Trophoblast cell (in vitro differentiated cells and primary cell): ENCODE measurements around the gene YWHAH.

Experiments
- DNase-seq, 2 donors: peaks; one replicate each; pipeline ENCODE4 v3.0.0-alpha.2; 2016
- H2AFZ ChIP-seq: 2 replicates; pipeline ENCODE4 v1.6.1; 2013; ENCODE audit warnings: low read length, moderate library complexity, mild to moderate bottlenecking; ENCODE audit not compliant: insufficient read depth, poor library complexity
- H2AK5ac ChIP-seq: 2 replicates; pipeline ENCODE4 v1.6.1; 2013; ENCODE audit warnings: mild to moderate bottlenecking, low read length
- H2BK120ac ChIP-seq: 2 replicates; pipeline ENCODE4 v1.6.1; 2013; ENCODE audit warnings: low read length, mild to moderate bottlenecking, moderate library complexity; ENCODE audit not compliant: insufficient read depth, poor library complexity
- H2BK12ac ChIP-seq: 2 replicates; pipeline ENCODE4 v1.6.1; 2013; ENCODE audit warnings: mild to moderate bottlenecking, low read length, moderate library complexity
- H2BK5ac ChIP-seq: 2 replicates; pipeline ENCODE4 v1.6.1; 2013; ENCODE audit warnings: low read length, low read depth, moderate library complexity, mild to moderate bottlenecking; ENCODE audit not compliant: poor library complexity
- H3K14ac ChIP-seq: 2 replicates; pipeline ENCODE4 v1.6.1; 2013; ENCODE audit warnings: mild to moderate bottlenecking, low read length
- H3K18ac ChIP-seq: 2 replicates; pipeline ENCODE4 v1.6.1; 2013; ENCODE audit warnings: mild to moderate bottlenecking, low read length
- H3K23ac ChIP-seq: 2 replicates; pipeline ENCODE4 v1.6.1; 2013; ENCODE audit warnings: low read length
- H3K27ac ChIP-seq: 2 replicates; pipeline ENCODE4 v1.5.1; 2013; ENCODE audit warnings: low read depth, mild to moderate bottlenecking, inconsistent platforms, low read length, moderate library complexity
- H3K27me3 ChIP-seq: 2 replicates; pipeline ENCODE4 v1.6.1; 2013; ENCODE audit warnings: inconsistent platforms, mild to moderate bottlenecking, low read length, moderate library complexity; ENCODE audit not compliant: insufficient read depth
- H3K36me3 ChIP-seq, 2 experiments: 1 replicate in 1 of 2; 2 replicates in 1 of 2; pipeline ENCODE4 v1.6.1; 2013; ENCODE audit warnings: low read length in 2 of 2, mild to moderate bottlenecking in 2 of 2, moderate library complexity in 1 of 2; ENCODE audit not compliant: insufficient read depth in 2 of 2, control insufficient read depth in 1 of 2
- H3K4ac ChIP-seq: 2 replicates; pipeline ENCODE4 v1.6.1; 2013; ENCODE audit warnings: low read depth, mild to moderate bottlenecking, low read length, moderate library complexity
- H3K4me1 ChIP-seq, 2 experiments: 1 replicate in 1 of 2; 2 replicates in 1 of 2; pipeline ENCODE4 v1.6.1; 2013; ENCODE audit warnings: low read length in 2 of 2, mild to moderate bottlenecking in 2 of 2, moderate library complexity in 1 of 2; ENCODE audit not compliant: insufficient read depth in 2 of 2, control insufficient read depth in 1 of 2
- H3K4me2 ChIP-seq: 2 replicates; pipeline ENCODE4 v1.6.1; 2013; ENCODE audit warnings: inconsistent platforms, mild to moderate bottlenecking, low read length, moderate library complexity
- H3K4me3 ChIP-seq: 2 replicates; pipeline ENCODE4 v1.5.1; 2013; ENCODE audit warnings: mild to moderate bottlenecking, low read depth, low read length, inconsistent platforms
- H3K79me1 ChIP-seq: one replicate; pipeline ENCODE4 v1.6.1; 2013; ENCODE audit warnings: low read length
- H3K79me2 ChIP-seq: 2 replicates; pipeline ENCODE4 v1.6.1; 2013; ENCODE audit warnings: low read length, mild to moderate bottlenecking; ENCODE audit not compliant: control insufficient read depth, insufficient read depth, poor library complexity
- H3K9ac ChIP-seq: 2 replicates; pipeline ENCODE4 v1.6.1; 2013; ENCODE audit warnings: mild to moderate bottlenecking, low read length
- H3K9me3 ChIP-seq: 2 replicates; pipeline ENCODE4 v1.6.1; 2013; ENCODE audit warnings: low read depth, mild to moderate bottlenecking, control low read depth, inconsistent platforms, low read length; ENCODE audit not compliant: insufficient read depth
- H4K12ac ChIP-seq: 2 replicates; pipeline ENCODE4 v1.6.1; 2013; ENCODE audit warnings: low read depth, mild to moderate bottlenecking, low read length, moderate library complexity
- H4K8ac ChIP-seq: 2 replicates; pipeline ENCODE4 v1.6.1; 2013; ENCODE audit warnings: low read depth, mild to moderate bottlenecking, low read length, moderate library complexity
- H4K91ac ChIP-seq: one replicate; pipeline ENCODE4 v1.6.1; 2013; ENCODE audit warnings: low read depth, mild to moderate bottlenecking, low read length, moderate library complexity
- WGBS: extraction: QIAGEN DNeasy Blood & Tissue Kit; methylation state at CpG from one replicate; pipeline ENCODE4 v1.1.7; 2013; ENCODE audit warnings: missing lambda C conversion rate; ENCODE audit not compliant: insufficient read length, insufficient coverage; ENCODE audit errors: extremely low coverage; 5-methylcytosine and 5-hydroxymethylcytosine counted together

YWHAH gene

GRCh38 chr22:31995807-31996206 lies 51.5 kb downstream of the YWHAH start:
- Histone ChIP-seq H2BK120ac (no peak overlapping the region), H3K4ac (no peak overlapping the region), H3K4me3 (no peak overlapping the region), H3K23ac (no peak overlapping the region), H4K91ac (no peak overlapping the region), H3K4me1 (peaks cover 1 to 2% of the 10 kb centered on the region in 2 experiments), H3K18ac (no peak overlapping the region), H2AK5ac (no peak overlapping the region), H3K27me3 (no peaks in the 10 kb centered on the region), H2BK5ac (no peak overlapping the region), H3K9ac (no peak overlapping the region), H2BK12ac (no peak overlapping the region), H3K27ac (no peak overlapping the region), H3K79me2 (no peaks in the 10 kb centered on the region), H3K4me2 (no peak overlapping the region), H3K14ac (no peak overlapping the region), H3K36me3 (no peaks in the 10 kb centered on the region), H3K79me1 (no peaks in the 10 kb centered on the region), H4K8ac (no peak overlapping the region), H2AFZ (no peak overlapping the region), H3K9me3 (no peaks in the 10 kb centered on the region), H4K12ac (no peak overlapping the region)
- no peak for DNase-seq
- no CpG with 5 or more reads among the region's 3 CpGs for WGBS

- no peak for DNase-seq
- H3K4ac ChIP-seq, result no peak overlapping the region
- H4K91ac ChIP-seq, result no peak overlapping the region
- no peak overlapping the region for H3K4me2 ChIP-seq
- H3K18ac ChIP-seq, result no peak overlapping the region
- no peak overlapping the region for H2BK5ac ChIP-seq
- no peaks in the 10 kb centered on the region for H3K79me1 ChIP-seq
- H2AK5ac ChIP-seq, result no peak overlapping the region
- no peak overlapping the region for H4K8ac ChIP-seq
- no peak overlapping the region for H3K4me3 ChIP-seq
- H3K27me3 ChIP-seq, result no peaks in the 10 kb centered on the region
- no peak overlapping the region for H3K23ac ChIP-seq
- H3K36me3 ChIP-seq, result no peaks in the 10 kb centered on the region
- H3K9me3 ChIP-seq, result no peaks in the 10 kb centered on the region
- no CpG with 5 or more reads among the region's 3 CpGs for WGBS
- H2AFZ ChIP-seq, result no peak overlapping the region
- peaks cover 3 to 4% of the 10 kb centered on the region in 2 experiments for H3K4me1 ChIP-seq
- no peaks in the 10 kb centered on the region for H3K79me2 ChIP-seq
- H3K27ac ChIP-seq, result no peak overlapping the region
- H3K14ac ChIP-seq, result no peak overlapping the region
- no peak overlapping the region for H2BK120ac ChIP-seq
- no peak overlapping the region for H3K9ac ChIP-seq
- no peak overlapping the region for H4K12ac ChIP-seq
- H2BK12ac ChIP-seq, result peak overlapping the region; percentile 11
These were observed 54.5 kb downstream of the YWHAH start for GRCh38 chr22:31998784-31999385.

DNA sequence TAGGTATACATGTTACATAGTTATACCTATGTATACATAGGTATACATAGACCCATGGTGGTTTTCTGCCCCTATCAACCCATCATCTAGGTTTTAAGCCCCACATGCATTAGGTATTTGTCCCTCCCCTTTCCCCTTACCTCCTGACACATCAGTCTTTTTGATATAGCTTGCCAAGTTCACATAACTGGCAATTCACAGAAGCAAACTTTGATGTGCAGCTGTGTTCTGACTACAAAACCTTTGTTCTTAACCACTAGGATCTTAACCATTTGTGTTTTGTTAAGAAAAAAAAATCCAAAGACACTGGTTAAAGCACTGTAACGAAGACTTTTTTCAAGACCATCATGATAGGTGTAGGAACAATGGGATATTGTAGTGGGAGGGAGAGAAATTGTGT lies 55.8 kb downstream of the YWHAH start:
- Histone ChIP-seq H3K4me2 (peak overlapping the region; percentile 10), H3K23ac (no peak overlapping the region), H2BK120ac (no peak overlapping the region), H3K4me1 (peaks cover 5 to 6% of the 10 kb centered on the region in 2 experiments), H4K8ac (no peak overlapping the region), H3K4ac (no peak overlapping the region), H2BK12ac (no peak overlapping the region), H3K79me2 (no peaks in the 10 kb centered on the region), H3K9ac (no peak overlapping the region), H3K9me3 (no peaks in the 10 kb centered on the region), H2BK5ac (no peak overlapping the region), H4K91ac (no peak overlapping the region), H3K27ac (no peak overlapping the region), H2AK5ac (no peak overlapping the region), H3K79me1 (no peaks in the 10 kb centered on the region), H3K36me3 (no peaks in the 10 kb centered on the region), H3K14ac (no peak overlapping the region), H3K18ac (no peak overlapping the region), H4K12ac (no peak overlapping the region), H3K4me3 (no peak overlapping the region), H2AFZ (no peak overlapping the region), H3K27me3 (no peaks in the 10 kb centered on the region)
- DNase-seq, result peak in 1 of 2 donors; percentile 4
- WGBS, result no CpG with 5 or more reads among the region's 1 CpG

GRCh38 chr22:32005453-32005852 lies 61.1 kb downstream of the YWHAH start:
- H4K12ac ChIP-seq, result no peak overlapping the region
- no peak overlapping the region for H3K18ac ChIP-seq
- H3K27ac ChIP-seq, result peak overlapping the region; percentile 60
- no peak overlapping the region for H4K8ac ChIP-seq
- H2BK12ac ChIP-seq, result no peak overlapping the region
- DNase-seq, result peak; percentile 85 to 86
- H2BK5ac ChIP-seq, result no peak overlapping the region
- no peaks in the 10 kb centered on the region for H3K36me3 ChIP-seq
- H2AFZ ChIP-seq, result no peak overlapping the region
- H2AK5ac ChIP-seq, result no peak overlapping the region
- H3K23ac ChIP-seq, result no peak overlapping the region
- H3K27me3 ChIP-seq, result no peaks in the 10 kb centered on the region
- H3K79me1 ChIP-seq, result no peaks in the 10 kb centered on the region
- WGBS, result no CpG with 5 or more reads among the region's 1 CpG
- no peak overlapping the region for H2BK120ac ChIP-seq
- no peak overlapping the region for H4K91ac ChIP-seq
- H3K4ac ChIP-seq, result no peak overlapping the region
- H3K14ac ChIP-seq, result no peak overlapping the region
- peaks cover 9 to 11% of the 10 kb centered on the region in 2 experiments for H3K4me1 ChIP-seq
- no peak overlapping the region for H3K4me3 ChIP-seq
- H3K4me2 ChIP-seq, result no peak overlapping the region
- no peaks in the 10 kb centered on the region for H3K9me3 ChIP-seq
- H3K79me2 ChIP-seq, result no peaks in the 10 kb centered on the region
- no peak overlapping the region for H3K9ac ChIP-seq
